Progenitor cell of endocrine pancreas (in vitro differentiated cells): Measurements from ENCODE around the gene FBXL12. TPM values are rescaled to one million over a fixed set of nuclear protein-coding genes. Genes with fewer than 3 reads are reported as not detected.

Experiments
- DNase-seq: peaks from one replicate; pipeline ENCODE4 v3.0.0; 2021; ENCODE audit warnings: low spot score; ENCODE audit not compliant: unreplicated experiment
- H3K27ac Mint-ChIP-seq: 2 replicates; pipeline ENCODE4 v1.8.0; 2021; ENCODE audit warnings: mild to moderate bottlenecking, moderate library complexity, mixed read lengths
- H3K27me3 Mint-ChIP-seq: 2 replicates; pipeline ENCODE4 v1.8.0; 2021; ENCODE audit warnings: mixed read lengths
- H3K36me3 Mint-ChIP-seq: 2 replicates; pipeline ENCODE4 v1.8.0; 2022; ENCODE audit warnings: mixed read lengths; ENCODE audit not compliant: insufficient read depth
- H3K4me1 Mint-ChIP-seq: 2 replicates; pipeline ENCODE4 v1.8.0; 2021; ENCODE audit warnings: low read depth, mixed read lengths
- H3K4me3 Mint-ChIP-seq: 2 replicates; pipeline ENCODE4 v1.8.0; 2021; ENCODE audit warnings: low read depth, mild to moderate bottlenecking, moderate library complexity, mixed read lengths
- H3K9me3 Mint-ChIP-seq: 2 replicates; pipeline ENCODE4 v1.8.0; 2021; ENCODE audit warnings: low read depth, mixed read lengths
- CTCF ChIP-seq: fragments of 200-600 bp; sonication (generic); IDR thresholded peaks from one replicate; pipeline ENCODE4 v1.5.0; 2021; ENCODE audit warnings: antibody characterized with exemption, mild to moderate bottlenecking; ENCODE audit not compliant: unreplicated experiment
- long read RNA-seq: library from polyadenylated mRNA; unstranded; transcript quantifications from one replicate; pipeline ENCODE4 v2.0.0, GENCODE V29; 2020
- total RNA-seq: library from RNA; stranded (reverse); gene quantifications from 2 replicates; pipeline ENCODE4 v1.2.1, GENCODE V29; 2021

The FBXL12 gene
- 30.9 and 32.0 TPM in 2 replicates for total RNA-seq
- long read RNA-seq, transcript FBXL12-201 (3 exons, 1,852 nt) = major isoform, 29 of 47 reads
- long read RNA-seq, transcript FBXL12-206 (3 exons, 1,843 nt) = minor isoform, 7 of 47 reads
- long read RNA-seq, partial matches to known transcripts = 1 of 47 reads
- long read RNA-seq, other reads (novel, unspliced or antisense) = 2 of 47 reads

DNA sequence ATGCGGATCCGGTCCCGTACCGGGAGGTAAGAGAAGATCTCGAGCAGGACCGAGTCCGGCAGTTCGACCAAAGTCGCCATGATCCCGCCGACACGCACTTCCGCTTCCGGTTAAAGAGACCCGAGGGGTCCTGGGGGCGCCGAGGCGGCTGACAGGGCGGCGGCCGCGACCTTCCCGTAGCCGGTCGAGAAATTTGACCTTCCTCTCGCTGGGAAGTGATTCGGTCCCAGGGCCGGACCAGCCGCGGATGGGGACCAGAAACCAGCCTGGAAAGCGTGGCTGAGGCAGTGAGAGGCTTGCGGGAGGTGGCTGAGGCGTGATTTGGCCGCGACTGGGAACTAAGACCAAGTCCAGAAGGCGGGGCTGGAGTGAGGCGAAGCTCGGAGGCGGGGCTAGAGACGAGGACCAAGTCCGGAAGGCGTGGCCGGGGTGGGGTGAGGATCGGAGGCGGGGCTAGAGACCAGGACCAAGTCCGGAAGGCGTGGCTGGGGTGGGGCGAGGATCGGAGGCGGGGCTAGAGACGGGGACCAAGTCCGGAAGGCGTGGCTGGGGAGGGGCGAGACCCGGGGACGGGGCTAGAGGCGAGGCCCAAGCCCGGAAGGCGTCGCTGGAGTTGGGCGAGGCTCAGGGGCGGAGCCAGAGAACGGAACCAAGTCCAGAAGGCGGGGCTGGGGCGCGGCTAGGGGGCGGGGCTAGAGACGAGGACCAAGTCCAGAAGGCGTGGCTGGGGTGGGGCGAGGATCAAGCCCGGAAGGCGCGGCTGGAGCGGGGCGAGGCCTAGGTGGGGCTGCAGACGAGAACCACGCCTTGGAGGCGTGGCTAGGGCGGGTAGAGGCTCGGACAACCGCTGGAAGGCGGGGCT, at the start of gene FBXL12:
TSS of gene FBXL12 (minus strand) at position 346 of the 862 bp plus-strand sequence. CDS start at position 80, 266 bp downstream.
- Mint-ChIP-seq H3K36me3 (peaks cover 19% of the 10 kb centered on the region), H3K27ac (peak within 1 kb of the TSS; percentile 96), H3K9me3 (peaks cover 7% of the 10 kb centered on the region), H3K4me1 (peaks cover 11% of the 10 kb centered on the region), H3K27me3 (no peaks in the 10 kb centered on the region), H3K4me3 (peak within 1 kb of the TSS; percentile 94)
- no peak for TF ChIP-seq CTCF
- peak; percentile 100 for DNase-seq

- peaks cover 8% of the 10 kb centered on the region for H3K27me3 Mint-ChIP-seq
- H3K4me1 Mint-ChIP-seq = no peaks in the 10 kb centered on the region
- TF ChIP-seq CTCF = no peak
- no peaks in the 10 kb centered on the region for H3K9me3 Mint-ChIP-seq
- H3K36me3 Mint-ChIP-seq = peaks cover 3% of the 10 kb centered on the region
- no peak overlapping the region for H3K27ac Mint-ChIP-seq
- no peak overlapping the region for H3K4me3 Mint-ChIP-seq
- no peak for DNase-seq
These were observed 47.0 kb upstream of the FBXL12 start for GRCh38 chr19:9865732-9866501.

DNA sequence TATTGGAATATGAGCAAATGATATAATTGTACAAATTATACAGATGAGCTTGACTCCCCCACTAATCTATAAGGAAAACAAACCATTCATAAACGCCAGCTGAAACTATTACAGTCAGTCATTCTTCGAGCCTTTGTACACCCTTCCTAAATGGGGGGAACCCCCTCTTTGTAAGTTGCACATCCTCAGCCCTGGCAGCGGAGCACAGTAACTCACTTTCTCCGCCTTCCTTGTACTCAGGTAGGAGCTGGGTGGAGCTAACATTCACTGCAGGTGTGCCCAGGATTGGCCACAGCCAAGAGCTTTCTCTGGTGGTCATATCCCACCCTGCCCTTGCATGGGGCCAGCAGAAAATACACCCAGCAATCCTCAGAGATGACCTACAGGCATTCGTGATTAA, 44.9 kb upstream of the FBXL12 start:
- Mint-ChIP-seq H3K9me3 (no peaks in the 10 kb centered on the region), H3K27me3 (peaks cover 3% of the 10 kb centered on the region), H3K27ac (no peak overlapping the region), H3K4me1 (no peaks in the 10 kb centered on the region), H3K36me3 (peaks cover 5% of the 10 kb centered on the region), H3K4me3 (no peak overlapping the region)
- no peak for TF ChIP-seq CTCF
- DNase-seq = no peak

DNA sequence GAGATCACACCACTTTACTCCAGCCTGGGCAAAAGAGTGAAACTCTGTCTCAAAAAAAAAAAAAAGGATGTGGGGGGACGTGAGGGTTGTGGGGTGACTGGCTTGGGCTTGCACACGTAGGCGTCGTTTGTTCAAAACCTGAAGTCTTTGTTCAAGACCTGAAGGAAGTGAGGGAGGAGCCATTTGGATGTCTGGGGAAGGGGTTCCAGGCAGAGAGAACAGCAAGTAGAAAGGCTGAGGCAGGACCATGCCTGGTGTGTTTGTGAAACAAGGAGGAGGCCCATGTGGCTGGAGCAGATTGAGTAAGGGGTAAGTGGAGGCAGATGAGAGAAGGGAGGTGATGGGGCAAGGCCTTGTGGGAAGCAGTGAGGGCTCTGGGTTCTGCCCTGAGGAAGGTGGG, 44.1 kb upstream of the FBXL12 start:
- no peak for TF ChIP-seq CTCF
- Mint-ChIP-seq H3K4me3 (no peak overlapping the region), H3K36me3 (peaks cover 9% of the 10 kb centered on the region), H3K4me1 (no peaks in the 10 kb centered on the region), H3K27ac (no peak overlapping the region), H3K9me3 (no peaks in the 10 kb centered on the region), H3K27me3 (peaks cover 3% of the 10 kb centered on the region)
- DNase-seq = no peak

- no peak for DNase-seq
- H3K27me3 Mint-ChIP-seq = no peaks in the 10 kb centered on the region
- H3K4me1 Mint-ChIP-seq = no peaks in the 10 kb centered on the region
- no peak overlapping the region for H3K27ac Mint-ChIP-seq
- peaks cover 18% of the 10 kb centered on the region for H3K36me3 Mint-ChIP-seq
- H3K9me3 Mint-ChIP-seq = no peaks in the 10 kb centered on the region
- no peak for TF ChIP-seq CTCF
- H3K4me3 Mint-ChIP-seq = no peak overlapping the region
These were observed 42.6 kb upstream of the FBXL12 start for GRCh38 chr19:9861503-9861902.
